Measurements from ENCODE around the gene ADCK1. TPM values are rescaled to one million over a fixed set of nuclear protein-coding genes. Genes with fewer than 3 reads are reported as not detected.

The ADCK1 gene
- total RNA-seq, 1 experiment from 2014 or later: 11.4 TPM

GRCh38 chr14:77903937-77904617 is 104.2 kb downstream of the ADCK1 start:
- ChIA-PET CTCF (no interaction called here), POLR2A (interaction anchor here (0.6 kb wide), 1 partner anchor 548 kb away, joined by 3 read pairs; no protein-coding TSS in a partner anchor)
- no peaks in the 10 kb centered on the region for H3K4me1 Mint-ChIP-seq
- TF ChIP-seq NR3C1 (CRISPR knock-in tag; conservative IDR thresholded peaks at IDR 0.05; ENCODE audit: low read depth) (no peak), CDX4 (CRISPR knock-in tag; IDR thresholded peaks at IDR 0.05; ENCODE audit: borderline replicate concordance) (no peak), IRF2 (CRISPR knock-in tag; IDR thresholded peaks at IDR 0.05; ENCODE audit: borderline replicate concordance, low read depth) (no peak), SOX15 (CRISPR knock-in tag; IDR thresholded peaks at IDR 0.05) (no peak), CREB1 (CRISPR knock-in tag; IDR thresholded peaks at IDR 0.05) (no peak), ZNF263 (CRISPR knock-in tag; IDR thresholded peaks at IDR 0.05; ENCODE audit: low read depth) (no peak), EMX1 (CRISPR knock-in tag; IDR thresholded peaks at IDR 0.05) (no peak), ZNF219 (CRISPR knock-in tag; IDR thresholded peaks at IDR 0.05; ENCODE audit: borderline replicate concordance) (no peak), FOXP1 (CRISPR knock-in tag; IDR thresholded peaks at IDR 0.05; ENCODE audit: borderline replicate concordance) (no peak), JUN (CRISPR knock-in tag; IDR thresholded peaks at IDR 0.05) (no peak), HMGXB4 (CRISPR knock-in tag; IDR thresholded peaks at IDR 0.05) (no peak), RELA (CRISPR knock-in tag; IDR thresholded peaks at IDR 0.05; ENCODE audit: borderline replicate concordance) (no peak), MYBL2 (CRISPR knock-in tag; IDR thresholded peaks at IDR 0.05) (no peak), ZNF671 (CRISPR knock-in tag; IDR thresholded peaks at IDR 0.05) (no peak)
- TF ChIP-seq, protein P1, sequence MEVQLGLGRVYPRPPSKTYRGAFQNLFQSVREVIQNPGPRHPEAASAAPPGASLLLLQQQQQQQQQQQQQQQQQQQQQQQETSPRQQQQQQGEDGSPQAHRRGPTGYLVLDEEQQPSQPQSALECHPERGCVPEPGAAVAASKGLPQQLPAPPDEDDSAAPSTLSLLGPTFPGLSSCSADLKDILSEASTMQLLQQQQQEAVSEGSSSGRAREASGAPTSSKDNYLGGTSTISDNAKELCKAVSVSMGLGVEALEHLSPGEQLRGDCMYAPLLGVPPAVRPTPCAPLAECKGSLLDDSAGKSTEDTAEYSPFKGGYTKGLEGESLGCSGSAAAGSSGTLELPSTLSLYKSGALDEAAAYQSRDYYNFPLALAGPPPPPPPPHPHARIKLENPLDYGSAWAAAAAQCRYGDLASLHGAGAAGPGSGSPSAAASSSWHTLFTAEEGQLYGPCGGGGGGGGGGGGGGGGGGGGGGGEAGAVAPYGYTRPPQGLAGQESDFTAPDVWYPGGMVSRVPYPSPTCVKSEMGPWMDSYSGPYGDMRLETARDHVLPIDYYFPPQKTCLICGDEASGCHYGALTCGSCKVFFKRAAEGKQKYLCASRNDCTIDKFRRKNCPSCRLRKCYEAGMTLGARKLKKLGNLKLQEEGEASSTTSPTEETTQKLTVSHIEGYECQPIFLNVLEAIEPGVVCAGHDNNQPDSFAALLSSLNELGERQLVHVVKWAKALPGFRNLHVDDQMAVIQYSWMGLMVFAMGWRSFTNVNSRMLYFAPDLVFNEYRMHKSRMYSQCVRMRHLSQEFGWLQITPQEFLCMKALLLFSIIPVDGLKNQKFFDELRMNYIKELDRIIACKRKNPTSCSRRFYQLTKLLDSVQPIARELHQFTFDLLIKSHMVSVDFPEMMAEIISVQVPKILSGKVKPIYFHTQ (CRISPR knock-in tag; IDR thresholded peaks at IDR 0.05): no peak
- H3K4me3 Mint-ChIP-seq: no peak overlapping the region
- no peaks in the 10 kb centered on the region for H3K36me3 Mint-ChIP-seq
- DNase-seq (ENCODE audit: low spot score) (no peak), ATAC-seq (no peak)
- no peaks in the 10 kb centered on the region for H3K9me3 Mint-ChIP-seq
- no peak overlapping the region for H3K27ac Mint-ChIP-seq
- H3K27me3 Mint-ChIP-seq (ENCODE audit: low read depth): no peaks in the 10 kb centered on the region

GRCh38 chr14:77906446-77906845 is 106.5 kb downstream of the ADCK1 start:
- Mint-ChIP-seq H3K27me3 (ENCODE audit: low read depth) (no peaks in the 10 kb centered on the region), H3K27ac (no peak overlapping the region), H3K4me1 (no peaks in the 10 kb centered on the region), H3K36me3 (no peaks in the 10 kb centered on the region), H3K9me3 (no peaks in the 10 kb centered on the region), H3K4me3 (no peak overlapping the region)
- CTCF ChIA-PET: no interaction called here
- DNase-seq (ENCODE audit: low spot score) (no peak), ATAC-seq (no peak)
- POLR2A ChIA-PET: no interaction called here
- TF ChIP-seq GTF2I (CRISPR knock-in tag; conservative IDR thresholded peaks at IDR 0.05) (0 out of 2 replicates have a peak, but pooled peaks have one; percentile 4), HMGA2 (CRISPR knock-in tag; IDR thresholded peaks at IDR 0.05) (no peak), OVOL2 (CRISPR knock-in tag; IDR thresholded peaks at IDR 0.05; ENCODE audit: borderline replicate concordance) (no peak)

DNA sequence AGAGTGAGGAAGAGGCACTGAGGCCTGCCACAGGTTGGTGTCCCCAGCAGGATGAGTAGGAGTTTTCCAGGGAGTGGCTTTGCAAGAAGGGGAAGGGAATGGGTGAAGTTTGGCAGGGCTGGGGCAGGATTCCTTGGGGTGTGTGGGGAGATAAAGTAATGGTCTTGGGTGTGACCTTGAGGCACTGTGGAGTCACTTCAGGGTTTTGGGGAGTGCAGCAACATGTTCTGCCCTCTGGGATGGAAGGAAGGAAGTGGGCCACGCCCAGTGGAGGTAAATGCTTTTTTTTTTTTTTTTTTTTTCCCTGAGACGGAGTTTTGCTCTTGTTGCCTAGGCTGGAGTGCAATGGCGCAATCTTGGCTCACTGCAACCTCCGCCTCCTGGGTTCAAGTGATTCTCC is 108.9 kb downstream of the ADCK1 start:
- no peak overlapping the region for H3K27ac Mint-ChIP-seq
- peaks cover 19% of the 10 kb centered on the region for H3K4me1 Mint-ChIP-seq
- H3K36me3 Mint-ChIP-seq: no peaks in the 10 kb centered on the region
- no peaks in the 10 kb centered on the region for H3K27me3 Mint-ChIP-seq (ENCODE audit: low read depth)
- no peak for ATAC-seq
- no peak overlapping the region for H3K4me3 Mint-ChIP-seq
- CTCF ChIA-PET: no interaction called here
- DNase-seq (ENCODE audit: low spot score): no peak
- POLR2A ChIA-PET: no interaction called here
- no peaks in the 10 kb centered on the region for H3K9me3 Mint-ChIP-seq
- no peak for TF ChIP-seq ZBTB21 (CRISPR knock-in tag; IDR thresholded peaks at IDR 0.05; ENCODE audit: borderline replicate concordance)

All from WTC11 (cell line).